ENCODE results near the gene TMED1. TPM values are rescaled to one million over a fixed set of nuclear protein-coding genes. Genes with fewer than 3 reads are reported as not detected.

Gene TMED1
- total and polyA plus RNA-seq, 2 of the 13 experiments (the other 11 are each of a cell fraction or from before 2014, with no cell fraction given), result 48.3 to 51.8 TPM

GRCh38 chr19:10828981-10829821, 6.8 kb downstream of the TMED1 start:
- POLR2A ChIA-PET, result no interaction called here
- H3K79me2 ChIP-seq (ENCODE audit: insufficient read depth, low read length), result no peaks in the 10 kb centered on the region
- intact Hi-C loops (cut with micrococcal nuclease; ENCODE audit: unreplicated experiment) (no loop called here), in situ Hi-C loops (cut with HindIII; ENCODE audit: extremely low pct_ligation_motif_present, low pct_unique_long_range_greater_than_20kb) (no loop called here)
- H3K9me3 ChIP-seq (ENCODE audit: low read length), result no peaks in the 10 kb centered on the region
- ATAC-seq (peak; percentile 50), DNase-seq (ENCODE audit: low spot score) (no peak), FAIRE-seq (no peak)
- CTCF ChIA-PET (ENCODE audit: low intra/inter-chr PET ratio, low total read pairs), result no interaction called here
- no peaks in the 10 kb centered on the region for H4K20me1 ChIP-seq (ENCODE audit: insufficient read depth, low read length)
- no peak overlapping the region for H3K4me2 ChIP-seq (ENCODE audit: low read depth, low read length)
- 99% methylated on average over 20 of the region's 26 CpGs for WGBS (ENCODE audit: low lambda C conversion rate)
- H3K27ac ChIP-seq (ENCODE audit: extremely low read length, insufficient read depth, low read length), result no peak overlapping the region
- H3K4me1 ChIP-seq (ENCODE audit: insufficient read depth, low read length), result no peaks in the 10 kb centered on the region
- H3K4me3 ChIP-seq (replicated peaks in 1 of 3; ENCODE audit: insufficient read depth in 1 of 3, low read depth in 2 of 3, low read length in 3 of 3), result no peak overlapping the region
- no peaks in the 10 kb centered on the region for H3K27me3 ChIP-seq (ENCODE audit: control insufficient read depth in 1 of 2, insufficient read depth in 2 of 2, low read length in 2 of 2)
- H3K9ac ChIP-seq (ENCODE audit: insufficient read depth, low read depth, low read length), result no peak overlapping the region
- peaks cover 18 to 35% of the 10 kb centered on the region in 2 experiments for H3K36me3 ChIP-seq (replicated peaks in 1 of 2; ENCODE audit: control insufficient read depth in 1 of 2, insufficient read depth in 2 of 2, low read length in 2 of 2)
- BruUV-seq (replicated peaks), result no TSS peak
- H2AFZ ChIP-seq (ENCODE audit: low read length), result no peak overlapping the region
- TF ChIP-seq RELA (CRISPR knock-in tag; IDR thresholded peaks at IDR 0.05), result no peak
- no peak for TF ChIP-seq ZNF589 (CRISPR knock-in tag; conservative IDR thresholded peaks at IDR 0.05)
- TF ChIP-seq ZNF557 (CRISPR knock-in tag; IDR thresholded peaks at IDR 0.05), result no peak
- TF ChIP-seq PHB2 (IDR thresholded peaks at IDR 0.05; ENCODE audit: partially characterized antibody), result no peak
- TF ChIP-seq AGO2 (optimal IDR thresholded peaks at IDR 0.05; ENCODE audit: low read depth, low read length), result peak; percentile 59
- no peak for TF ChIP-seq ZNF407 (CRISPR knock-in tag; IDR thresholded peaks at IDR 0.05; ENCODE audit: not compliant biosample characterization)
- TF ChIP-seq, protein P1, sequence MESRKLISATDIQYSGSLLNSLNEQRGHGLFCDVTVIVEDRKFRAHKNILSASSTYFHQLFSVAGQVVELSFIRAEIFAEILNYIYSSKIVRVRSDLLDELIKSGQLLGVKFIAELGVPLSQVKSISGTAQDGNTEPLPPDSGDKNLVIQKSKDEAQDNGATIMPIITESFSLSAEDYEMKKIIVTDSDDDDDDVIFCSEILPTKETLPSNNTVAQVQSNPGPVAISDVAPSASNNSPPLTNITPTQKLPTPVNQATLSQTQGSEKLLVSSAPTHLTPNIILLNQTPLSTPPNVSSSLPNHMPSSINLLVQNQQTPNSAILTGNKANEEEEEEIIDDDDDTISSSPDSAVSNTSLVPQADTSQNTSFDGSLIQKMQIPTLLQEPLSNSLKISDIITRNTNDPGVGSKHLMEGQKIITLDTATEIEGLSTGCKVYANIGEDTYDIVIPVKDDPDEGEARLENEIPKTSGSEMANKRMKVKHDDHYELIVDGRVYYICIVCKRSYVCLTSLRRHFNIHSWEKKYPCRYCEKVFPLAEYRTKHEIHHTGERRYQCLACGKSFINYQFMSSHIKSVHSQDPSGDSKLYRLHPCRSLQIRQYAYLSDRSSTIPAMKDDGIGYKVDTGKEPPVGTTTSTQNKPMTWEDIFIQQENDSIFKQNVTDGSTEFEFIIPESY (CRISPR knock-in tag; IDR thresholded peaks at IDR 0.05), result peak; percentile 97
- TF ChIP-seq ZNF501 (CRISPR knock-in tag; IDR thresholded peaks at IDR 0.05), result no peak
- TF ChIP-seq, protein P2, sequence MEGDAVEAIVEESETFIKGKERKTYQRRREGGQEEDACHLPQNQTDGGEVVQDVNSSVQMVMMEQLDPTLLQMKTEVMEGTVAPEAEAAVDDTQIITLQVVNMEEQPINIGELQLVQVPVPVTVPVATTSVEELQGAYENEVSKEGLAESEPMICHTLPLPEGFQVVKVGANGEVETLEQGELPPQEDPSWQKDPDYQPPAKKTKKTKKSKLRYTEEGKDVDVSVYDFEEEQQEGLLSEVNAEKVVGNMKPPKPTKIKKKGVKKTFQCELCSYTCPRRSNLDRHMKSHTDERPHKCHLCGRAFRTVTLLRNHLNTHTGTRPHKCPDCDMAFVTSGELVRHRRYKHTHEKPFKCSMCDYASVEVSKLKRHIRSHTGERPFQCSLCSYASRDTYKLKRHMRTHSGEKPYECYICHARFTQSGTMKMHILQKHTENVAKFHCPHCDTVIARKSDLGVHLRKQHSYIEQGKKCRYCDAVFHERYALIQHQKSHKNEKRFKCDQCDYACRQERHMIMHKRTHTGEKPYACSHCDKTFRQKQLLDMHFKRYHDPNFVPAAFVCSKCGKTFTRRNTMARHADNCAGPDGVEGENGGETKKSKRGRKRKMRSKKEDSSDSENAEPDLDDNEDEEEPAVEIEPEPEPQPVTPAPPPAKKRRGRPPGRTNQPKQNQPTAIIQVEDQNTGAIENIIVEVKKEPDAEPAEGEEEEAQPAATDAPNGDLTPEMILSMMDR (CRISPR knock-in tag; IDR thresholded peaks at IDR 0.05), result 0 out of 2 replicates have a peak, but pooled peaks have one; percentile 20
- TF ChIP-seq ZBTB38 (CRISPR knock-in tag; IDR thresholded peaks at IDR 0.05), result peak; percentile 15; the same call in 1 of the 2 replicates
- TF ChIP-seq ZNF768 (CRISPR knock-in tag; IDR thresholded peaks at IDR 0.05), result peak; percentile 45; the same call in 1 of the 2 replicates
- no peak for TF ChIP-seq FOXP1 (IDR thresholded peaks at IDR 0.05)
- TF ChIP-seq FOXP1 (CRISPR knock-in tag; IDR thresholded peaks at IDR 0.05), result no peak
